CD14-positive monocyte (primary cell): ENCODE measurements around the gene SPNS1. TPM values are rescaled to one million over a fixed set of nuclear protein-coding genes. Genes with fewer than 3 reads are reported as not detected.
A peak's percentile ranks its signal among the peaks of the same experiment; 100 is the strongest.
"Not testable (repeated sequence)": the region's sequence is repeated elsewhere in the genome, so short reads cannot be mapped to it uniquely, and the experiment has no call there.

Experiments used
- DNase-seq, 3 donors: peaks; one replicate each; pipeline ENCODE4 v3.0.0-alpha.2; 2011 to 2022
- H2AFZ ChIP-seq: 2 replicates; pipeline ENCODE4 v1.6.0; 2012; ENCODE audit warnings: mild to moderate bottlenecking, low read depth, low read length, inconsistent platforms; ENCODE audit not compliant: insufficient read depth, poor library complexity, severe bottlenecking
- H3K27ac ChIP-seq, 2 donors: 1 replicate in 1 of 2; 2 replicates in 1 of 2; pipeline ENCODE4 v1.5.1; 2012 to 2013; ENCODE audit warnings: low read length in 2 of 2, control low read depth in 1 of 2, inconsistent platforms in 1 of 2, low read depth in 1 of 2, mild to moderate bottlenecking in 1 of 2
- H3K27me3 ChIP-seq, 2 donors: one replicate each; pipeline versions ENCODE4 v1.6.0 to v1.6.1; 2011 to 2013; ENCODE audit warnings: low read length in 2 of 2; ENCODE audit not compliant: control insufficient read depth in 2 of 2, insufficient read depth in 2 of 2
- H3K36me3 ChIP-seq, 2 donors: replicated peaks in 1 of 2; 1 replicate in 1 of 2; 2 replicates in 1 of 2; pipeline versions ENCODE4 v1.5.1 to v1.6.1; 2012 to 2013; ENCODE audit warnings: low read length in 2 of 2, control low read depth in 1 of 2, inconsistent platforms in 1 of 2, mild to moderate bottlenecking in 1 of 2; ENCODE audit not compliant: insufficient read depth in 2 of 2, control insufficient read depth in 1 of 2
- H3K4me1 ChIP-seq, 2 donors: 1 replicate in 1 of 2; 2 replicates in 1 of 2; pipeline versions ENCODE4 v1.5.1 to v1.6.1; 2012 to 2013; ENCODE audit warnings: low read length in 2 of 2, control low read depth in 1 of 2, inconsistent platforms in 1 of 2, mild to moderate bottlenecking in 1 of 2, moderate library complexity in 1 of 2; ENCODE audit not compliant: insufficient read depth in 2 of 2, control insufficient read depth in 1 of 2
- H3K4me2 ChIP-seq: replicated peaks from 2 replicates; pipeline ENCODE3; 2012; ENCODE audit warnings: low read length, moderate library complexity, mild to moderate bottlenecking; ENCODE audit not compliant: poor library complexity, severe bottlenecking; ENCODE audit errors: extremely low read depth
- H3K4me3 ChIP-seq, 3 experiments: fragments of 200-600 bp in 1 of 3; sonication (generic) in 1 of 3; replicated peaks in 1 of 3; 1 replicate in 2 of 3; 2 replicates in 1 of 3; pipeline ENCODE4 v1.5.1; 2011 to 2013; ENCODE audit warnings: low read length in 3 of 3, mild to moderate bottlenecking in 3 of 3, control low read depth in 2 of 3, low read depth in 2 of 3, inconsistent platforms in 1 of 3, moderate library complexity in 1 of 3
- H3K79me2 ChIP-seq: 2 replicates; pipeline ENCODE4 v1.6.0; 2012; ENCODE audit warnings: mild to moderate bottlenecking, control low read depth, inconsistent platforms, low read length, moderate library complexity; ENCODE audit not compliant: insufficient read depth
- H3K9ac ChIP-seq: 2 replicates; pipeline ENCODE4 v1.6.0; 2017; ENCODE audit warnings: low read length, mild to moderate bottlenecking; ENCODE audit not compliant: insufficient read depth, poor library complexity, severe bottlenecking
- H3K9me3 ChIP-seq, 2 donors: replicated peaks in 1 of 2; 1 replicate in 1 of 2; 2 replicates in 1 of 2; pipeline versions ENCODE4 v1.5.1 to v1.6.1; 2012 to 2013; ENCODE audit warnings: low read length in 2 of 2, control low read depth in 1 of 2; ENCODE audit not compliant: control insufficient read depth in 1 of 2, insufficient read depth in 1 of 2
- H4K20me1 ChIP-seq: 2 replicates; pipeline ENCODE4 v1.6.0; 2012; ENCODE audit warnings: mild to moderate bottlenecking, low read length, control low read depth, moderate library complexity; ENCODE audit not compliant: insufficient read depth
- H3K27ac Mint-ChIP-seq, 7 donors: one replicate each; pipeline ENCODE4 v1.8.0; 2020; ENCODE audit warnings: mild to moderate bottlenecking in 7 of 7, mixed read lengths in 7 of 7, moderate library complexity in 6 of 7, inconsistent platforms in 2 of 7
- H3K27me3 Mint-ChIP-seq, 3 donors: one replicate each; pipeline ENCODE4 v1.8.0; 2021 to 2022; ENCODE audit warnings: low read depth in 3 of 3, mild to moderate bottlenecking in 3 of 3, mixed read lengths in 3 of 3, moderate library complexity in 3 of 3, inconsistent platforms in 1 of 3
- H3K36me3 Mint-ChIP-seq, 2 donors: one replicate each; pipeline ENCODE4 v1.8.0; 2020; ENCODE audit warnings: mixed read lengths in 2 of 2, inconsistent platforms in 1 of 2, mild to moderate bottlenecking in 1 of 2
- H3K4me1 Mint-ChIP-seq: one replicate; pipeline ENCODE4 v1.8.0; 2020; ENCODE audit warnings: mild to moderate bottlenecking, mixed read lengths
- H3K4me3 Mint-ChIP-seq, 2 donors: one replicate each; pipeline ENCODE4 v1.8.0; 2020; ENCODE audit warnings: mild to moderate bottlenecking in 2 of 2, mixed read lengths in 2 of 2, moderate library complexity in 1 of 2
- H3K9me3 Mint-ChIP-seq, 7 donors: one replicate each; pipeline ENCODE4 v1.8.0; 2020 to 2022; ENCODE audit warnings: mixed read lengths in 7 of 7, mild to moderate bottlenecking in 6 of 7, moderate library complexity in 6 of 7, inconsistent platforms in 2 of 7
- CTCF ChIP-seq: fragments of 200-600 bp; IDR thresholded peaks from one replicate; pipeline ENCODE4 v1.8.0; 2022; ENCODE audit warnings: antibody characterized with exemption, mild to moderate bottlenecking
- WGBS: methylation state at CpG from one replicate; pipeline ENCODE4 v1.1.5; 2013; ENCODE audit warnings: missing lambda C conversion rate; ENCODE audit not compliant: insufficient coverage; 5-methylcytosine and 5-hydroxymethylcytosine counted together
- intact Hi-C, 2 donors: fragments of 100-400 bp; cut with micrococcal nuclease; formaldehyde crosslinking; loops; one replicate each; pipeline versions ENCODE4 v1.15.0 to v1.15.1; 2023
- polyA plus RNA-seq, 3 donors: library from polyadenylated mRNA; depleted of rRNA in 1 of 3; unstranded in 2 of 3; stranded (reverse) in 1 of 3; fragments of 300-500 nt in 2 of 3; fragments of >200 nt in 1 of 3; fragmentation: Illumina TruSeq in 2 of 3; gene quantifications; 1 replicate in 2 of 3; 2 replicates in 1 of 3; pipeline ENCODE4 v1.2.3, GENCODE V29; 2012 to 2021

Gene SPNS1
- polyA plus RNA-seq, 3 donors = 93.4 to 104 (median 97.2) TPM

- intact Hi-C loops = no loop called here
- H4K20me1 ChIP-seq = peaks cover 41% of the 10 kb centered on the region
- Mint-ChIP-seq H3K27me3 (peaks cover 3 to 6% (median 4%) of the 10 kb centered on the region in 3 donors), H3K9me3 (peaks cover 4 to 18% (median 9%) of the 10 kb centered on the region in 7 donors), H3K4me1 (peaks cover 38% of the 10 kb centered on the region), H3K4me3 (no peak overlapping the region), H3K36me3 (peaks cover 56 to 71% of the 10 kb centered on the region in 2 donors), H3K27ac (peak overlapping the region in 2 of 7 donors; percentile 19 to 67)
- H3K36me3 ChIP-seq = peaks cover 50 to 64% of the 10 kb centered on the region in 2 donors
- H3K27ac ChIP-seq = no peak overlapping the region
- H3K27me3 ChIP-seq = no peaks in the 10 kb centered on the region
- peaks cover 39% of the 10 kb centered on the region for H3K79me2 ChIP-seq
- TF ChIP-seq CTCF = peak; percentile 32
- no peak overlapping the region for H3K9ac ChIP-seq
- H3K4me1 ChIP-seq = peaks cover 28 to 38% of the 10 kb centered on the region in 2 donors
- 59% methylated on average over 8 of the region's 11 CpGs for WGBS
- no peak overlapping the region for H2AFZ ChIP-seq
- no peak overlapping the region for H3K4me2 ChIP-seq
- H3K9me3 ChIP-seq = peaks cover 0 to 11% of the 10 kb centered on the region in 2 donors
- no peak overlapping the region for H3K4me3 ChIP-seq
- DNase-seq = no peak
Observed at GRCh38 chr16:28977703-28978662, 3.4 kb downstream of the SPNS1 start.

- peaks cover 47% of the 10 kb centered on the region for H3K4me1 Mint-ChIP-seq
- H3K27me3 Mint-ChIP-seq = peaks cover 6 to 19% (median 13%) of the 10 kb centered on the region in 3 donors
- H3K36me3 Mint-ChIP-seq = peaks cover 71 to 87% of the 10 kb centered on the region in 2 donors
- intact Hi-C loops, H3K9ac ChIP-seq, H3K27ac Mint-ChIP-seq, DNase-seq, H3K4me2 ChIP-seq, H3K4me3 ChIP-seq, H3K27ac ChIP-seq, H3K27me3 ChIP-seq, H2AFZ ChIP-seq, H3K4me3 Mint-ChIP-seq: not testable (repeated sequence)
- Histone ChIP-seq H3K4me1 (peaks cover 36 to 43% of the 10 kb centered on the region in 2 donors), H4K20me1 (peaks cover 49% of the 10 kb centered on the region), H3K79me2 (peaks cover 33% of the 10 kb centered on the region), H3K36me3 (peaks cover 62 to 76% of the 10 kb centered on the region in 2 donors), H3K9me3 (peaks cover 0 to 11% of the 10 kb centered on the region in 2 donors)
- peaks cover 7 to 18% (median 10%) of the 10 kb centered on the region in 7 donors for H3K9me3 Mint-ChIP-seq
- WGBS = 98% methylated on average over 4 of the region's 7 CpGs
Observed at GRCh38 chr16:28980330-28980729, 5.8 kb downstream of the SPNS1 start.
